ENCODE measurements around the gene ADGRG6.
"Not testable (repeated sequence)": the region's sequence is repeated elsewhere in the genome, so short reads cannot be mapped to it uniquely, and the experiment has no call there.

ADGRG6 gene

DNA sequence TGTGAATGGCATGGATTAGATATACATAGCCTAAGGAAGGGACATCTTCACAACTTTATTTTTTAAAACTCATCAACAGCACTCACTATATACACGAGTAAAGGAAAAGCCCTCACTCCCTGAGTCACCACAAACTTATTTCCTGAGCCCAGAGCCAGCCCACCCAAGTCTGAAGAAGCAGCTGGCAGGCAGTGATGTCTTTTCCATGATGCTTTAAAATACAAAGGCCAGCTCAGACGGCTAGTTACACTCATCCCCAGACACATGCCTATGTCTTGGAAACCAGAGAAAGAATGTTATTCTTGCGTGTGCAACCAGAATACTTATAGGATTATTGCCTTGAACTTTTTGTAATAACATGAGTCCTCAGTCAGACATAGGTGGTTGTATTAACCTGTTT, 114.4 kb downstream of the ADGRG6 start:
- no peak for DNase-seq

DNA sequence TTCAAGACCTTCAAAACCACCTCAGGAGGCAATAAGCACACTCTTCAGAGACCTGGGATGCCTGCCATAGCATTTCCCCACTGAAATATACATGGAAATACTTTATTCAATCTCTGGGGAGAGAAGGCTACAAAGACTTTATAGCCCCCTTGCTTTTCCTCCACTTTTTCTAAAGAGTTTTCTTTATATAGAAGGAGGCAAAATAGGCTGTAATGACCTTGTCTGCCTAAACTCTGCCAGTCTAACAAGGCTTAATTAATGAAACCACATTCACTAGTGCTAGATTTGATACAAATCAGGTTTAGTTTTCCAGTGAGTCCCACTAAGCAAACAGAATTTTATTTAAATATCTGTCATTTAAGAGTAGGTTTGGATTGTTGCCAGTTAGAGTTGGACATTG, 114.9 kb downstream of the ADGRG6 start:
- no peak for DNase-seq

DNA sequence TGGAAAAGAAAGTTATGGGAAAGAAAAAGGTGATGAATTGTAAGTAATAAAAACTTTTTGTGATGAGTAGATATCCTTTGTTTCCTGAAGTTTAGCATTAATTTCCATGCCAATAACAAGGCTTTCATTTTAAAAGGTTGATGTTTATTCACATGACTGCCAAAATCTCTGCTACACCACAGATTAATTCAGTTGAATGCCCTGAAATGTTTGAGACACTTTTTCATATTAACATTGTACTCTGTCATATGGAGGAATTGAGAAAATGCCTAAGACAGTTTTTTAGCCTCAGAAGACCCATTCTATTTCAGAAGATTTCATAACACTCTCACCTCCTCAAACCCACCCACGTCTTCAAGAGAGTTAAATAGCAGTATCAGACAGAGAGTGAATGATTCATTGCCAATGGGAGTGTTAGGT, 115.5 kb downstream of the ADGRG6 start:
- no peak for DNase-seq

DNA sequence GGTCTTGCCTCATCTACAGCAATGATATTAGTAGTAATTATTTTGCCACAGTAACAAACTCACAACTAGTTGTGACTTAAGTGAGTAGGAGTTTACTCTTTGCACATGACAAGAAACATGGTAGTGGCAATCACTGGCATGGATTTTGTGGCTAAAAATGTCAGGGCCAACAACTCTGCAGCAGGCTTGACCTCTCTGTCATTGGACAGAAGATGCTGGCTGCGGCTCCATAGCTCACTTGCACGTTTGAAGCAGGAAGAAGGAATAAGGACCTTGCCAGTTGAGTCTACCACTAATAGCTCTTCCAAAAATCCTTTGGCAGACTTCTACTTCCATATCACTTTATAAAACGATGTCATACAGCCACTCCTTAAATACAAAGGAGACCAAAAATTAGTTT, 117.3 kb downstream of the ADGRG6 start:
- no peak for DNase-seq

DNA sequence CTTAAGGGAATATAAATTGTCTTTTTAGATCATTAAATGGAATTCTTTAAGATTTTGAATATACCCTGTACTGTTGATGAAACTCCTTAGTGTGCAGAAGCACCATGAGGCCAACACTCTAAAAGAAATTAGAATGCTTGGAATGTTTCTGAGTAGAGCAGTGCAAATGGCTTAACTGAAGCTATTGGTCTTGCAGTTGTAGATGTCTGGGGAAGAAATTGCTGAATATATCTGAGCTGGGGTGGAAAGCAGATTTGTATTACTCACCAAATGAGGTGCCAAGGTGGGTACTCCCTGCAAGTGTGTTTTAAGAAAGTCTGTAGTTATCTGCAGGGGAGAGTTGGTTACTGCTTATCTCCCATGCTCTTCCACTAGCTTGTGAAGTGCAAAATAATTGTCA, 119.0 kb downstream of the ADGRG6 start:
- no peak for DNase-seq

DNA sequence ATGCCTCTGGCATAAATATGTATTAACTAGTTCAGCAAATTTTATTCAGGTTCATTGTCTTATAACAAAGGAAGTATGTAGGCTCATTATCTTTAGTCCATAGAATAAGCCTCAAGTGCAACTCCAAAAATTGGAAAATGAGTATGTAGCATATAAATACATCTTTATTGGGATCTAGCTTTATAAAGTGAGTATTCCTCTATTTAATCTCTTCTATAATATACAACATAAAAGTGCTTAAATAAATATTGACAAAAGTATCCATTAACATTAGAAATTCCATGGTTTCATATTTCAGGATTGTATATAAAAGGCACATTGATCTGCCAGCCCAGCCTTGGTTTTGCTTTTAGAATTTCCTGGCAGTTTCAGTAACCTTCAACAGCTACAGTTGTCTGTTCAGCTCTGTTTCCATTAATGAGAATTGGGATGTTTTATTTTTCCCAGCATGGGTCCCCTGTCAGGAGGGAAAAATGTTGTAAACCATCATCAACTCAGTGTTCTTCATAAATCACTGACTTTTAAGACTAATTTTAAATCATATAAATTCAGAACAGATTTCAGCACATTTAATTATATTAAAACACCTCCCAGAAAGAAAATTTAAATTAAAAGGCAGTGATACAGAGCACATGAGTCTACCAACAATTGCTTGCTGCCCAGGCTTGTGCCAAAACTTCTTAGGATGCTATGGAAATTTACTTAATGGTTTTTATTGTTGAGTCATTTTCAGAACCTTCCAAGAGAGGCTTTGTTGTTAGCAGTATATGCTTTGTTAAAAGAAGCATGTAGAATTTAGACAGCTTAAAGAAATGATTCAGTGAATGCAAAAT, 119.7 kb downstream of the ADGRG6 start:
- DNase-seq = no peak

DNA sequence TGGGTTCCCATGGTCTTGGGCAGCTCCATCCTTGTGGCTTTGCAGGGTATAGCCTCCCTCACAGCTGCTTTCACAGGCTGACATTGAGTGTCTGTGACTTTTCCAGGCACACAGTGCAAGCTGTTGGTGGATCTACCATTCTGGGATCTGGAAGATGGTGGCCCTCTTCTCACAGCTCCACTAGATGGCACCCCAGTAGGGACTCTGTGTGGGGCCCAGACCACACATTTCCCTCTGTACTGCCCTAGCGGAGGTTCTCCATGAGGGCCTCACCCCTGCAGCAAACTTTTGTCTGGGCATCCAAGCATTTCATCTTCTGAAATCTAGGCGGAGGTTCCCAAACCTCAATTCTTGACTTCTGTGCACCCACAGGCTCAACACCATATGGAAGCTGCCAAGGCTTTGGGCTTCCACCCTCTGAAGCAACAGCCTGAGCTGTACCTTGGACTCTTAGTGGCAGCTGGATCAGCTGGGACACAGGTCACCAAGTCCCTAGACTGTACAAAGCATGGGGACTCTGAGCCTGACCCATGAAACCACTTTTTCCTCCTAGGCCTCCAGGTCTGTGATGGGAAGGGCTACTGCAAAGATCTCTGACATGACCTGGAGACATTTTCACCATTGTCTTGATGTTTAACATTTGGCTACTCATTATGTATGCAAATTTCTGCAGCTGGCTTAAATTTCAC, 124.8 kb downstream of the ADGRG6 start:
- not testable (repeated sequence) for DNase-seq

DNA sequence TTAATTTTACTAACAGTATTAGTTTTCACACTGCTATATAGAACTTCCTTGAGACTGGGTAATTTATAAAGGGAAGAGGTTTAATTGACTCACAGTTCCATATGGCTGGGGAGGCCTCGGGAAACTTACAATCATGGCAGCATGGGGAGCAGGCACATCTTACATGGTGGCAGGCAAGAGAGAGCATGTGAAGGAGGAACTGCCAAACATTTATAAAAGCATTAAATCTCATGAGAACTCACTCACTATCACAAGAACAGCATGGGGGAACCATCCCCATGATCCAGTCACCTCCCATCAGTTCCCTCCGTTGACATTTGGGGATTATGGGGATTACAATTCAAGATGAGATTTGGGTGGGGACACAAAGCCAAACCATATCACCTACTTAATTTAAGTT, 126.7 kb downstream of the ADGRG6 start:
- not testable (repeated sequence) for DNase-seq

DNA sequence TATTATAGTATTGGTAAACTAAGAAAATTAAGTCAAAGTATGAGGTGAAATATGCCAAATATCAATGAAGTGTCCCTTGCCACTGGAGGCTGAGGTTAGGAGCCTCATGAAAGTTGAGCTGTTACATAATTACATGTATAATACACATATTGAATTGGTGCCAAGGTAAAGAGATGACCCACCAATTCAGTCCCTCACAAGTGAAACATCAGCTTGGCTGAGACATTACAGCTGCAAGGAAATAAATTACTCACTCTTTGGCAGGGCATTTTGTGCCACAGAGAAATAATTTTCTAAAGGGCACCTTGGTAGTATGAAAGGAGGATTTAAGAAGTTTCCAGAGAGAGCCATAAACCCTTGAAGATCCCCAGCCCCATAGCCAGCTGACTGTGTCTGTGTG, 127.4 kb downstream of the ADGRG6 start:
- no peak for DNase-seq

DNA sequence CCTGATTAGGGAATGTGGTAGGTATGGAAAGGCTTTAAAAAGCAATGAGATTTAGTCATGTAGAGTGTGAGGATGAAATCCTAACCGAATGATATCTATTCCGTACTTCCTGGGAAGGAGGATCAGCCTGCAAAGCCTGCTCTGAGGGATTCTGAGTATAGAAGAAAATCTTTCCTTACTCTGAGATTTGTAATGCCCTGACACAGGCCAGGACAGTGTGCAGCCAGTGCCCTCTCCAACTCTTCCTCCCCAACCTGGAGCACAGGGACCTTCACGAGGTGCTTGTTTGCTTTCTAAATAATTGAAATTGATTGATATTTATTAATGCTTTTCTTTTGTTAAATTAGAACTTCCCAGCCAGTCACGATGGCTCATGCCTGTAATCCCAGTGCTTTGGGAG, 131.6 kb downstream of the ADGRG6 start:
- DNase-seq = no peak

DNA sequence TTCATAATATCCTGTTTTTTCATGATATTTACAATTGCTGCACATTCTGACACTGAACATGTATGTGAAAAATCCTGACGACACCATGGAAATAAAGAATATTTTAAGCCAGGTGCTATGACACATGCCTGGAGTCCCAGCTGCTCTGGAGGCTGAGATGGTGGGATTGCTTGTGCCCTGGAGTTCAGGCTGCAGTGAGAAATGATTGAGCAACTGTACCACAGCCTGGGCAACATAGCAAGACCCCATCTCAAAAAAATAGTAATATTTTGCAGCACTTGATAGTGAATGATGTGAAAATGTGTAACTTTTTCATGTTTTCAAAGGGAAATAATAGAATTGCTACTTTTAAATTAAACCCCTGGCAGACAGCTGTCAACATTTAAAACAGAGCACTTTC, 137.1 kb downstream of the ADGRG6 start:
- no peak for DNase-seq

DNA sequence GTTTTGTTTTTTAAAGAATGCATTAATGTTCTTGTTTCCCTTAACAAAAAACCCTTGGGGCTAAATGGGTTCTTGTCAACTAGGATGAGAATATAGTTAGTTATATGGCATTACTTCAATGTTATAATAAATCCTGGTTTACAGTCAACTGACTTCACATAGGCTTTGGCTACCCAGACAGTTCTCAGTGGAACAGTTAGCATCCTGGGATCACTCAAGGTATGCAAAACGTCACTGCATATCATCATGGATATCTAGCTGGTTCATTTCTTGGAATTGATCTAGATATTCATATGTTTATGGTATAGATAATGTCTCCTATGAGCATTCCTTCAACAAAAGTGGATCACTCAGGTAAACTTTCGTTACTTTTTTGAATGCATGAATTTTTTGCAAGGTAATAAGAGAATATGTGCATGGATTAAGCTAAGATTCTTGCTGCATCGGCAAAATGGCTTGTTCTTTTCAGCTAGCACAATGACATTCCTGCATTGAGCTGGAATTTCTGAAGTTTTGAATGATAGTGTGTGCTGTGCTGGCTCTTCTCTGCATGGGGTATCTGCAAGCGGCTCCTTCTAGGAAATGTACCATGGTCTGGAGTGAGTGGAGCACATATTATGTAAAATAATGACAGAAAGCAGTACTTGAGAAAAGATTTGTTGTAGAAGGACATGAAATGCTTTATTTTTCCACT, 138.9 kb downstream of the ADGRG6 start:
- no peak for DNase-seq

DNA sequence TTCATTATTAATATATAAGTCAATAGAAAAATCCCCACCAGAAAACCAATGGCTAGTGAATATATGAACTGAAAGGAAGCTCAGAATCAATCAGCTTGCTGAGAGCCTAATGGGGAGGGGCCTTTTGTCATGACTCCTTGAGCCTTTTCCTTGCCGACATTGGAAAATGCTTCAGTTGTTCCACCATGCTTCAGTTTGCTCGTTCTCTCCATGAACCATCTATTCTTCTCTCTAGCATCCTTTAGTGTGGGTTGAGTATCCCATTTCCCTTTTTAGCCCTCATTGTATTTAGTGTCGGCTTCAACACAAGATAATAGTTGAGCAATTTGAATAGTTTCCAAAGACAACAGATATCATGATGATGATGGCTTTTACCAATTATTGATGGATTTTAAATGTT, 139.9 kb downstream of the ADGRG6 start:
- DNase-seq = no peak

DNA sequence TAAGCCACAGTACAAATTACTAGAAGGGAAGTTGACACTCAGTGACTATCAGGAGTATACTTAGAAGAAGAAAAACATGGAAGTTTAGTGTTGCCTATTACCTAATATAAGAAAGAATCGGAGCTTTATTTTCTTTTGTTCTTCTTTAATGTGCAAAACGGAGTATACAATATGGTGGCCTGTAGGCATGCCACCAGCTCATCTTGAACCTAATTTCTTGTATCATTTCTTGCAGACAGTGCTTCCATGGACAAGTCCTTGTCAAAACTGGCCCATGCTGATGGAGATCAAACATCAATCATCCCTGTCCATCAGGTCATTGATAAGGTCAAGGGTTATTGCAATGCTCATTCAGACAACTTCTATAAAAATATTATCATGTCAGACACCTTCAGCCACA, 141.3 kb downstream of the ADGRG6 start:
- DNase-seq = no peak

DNA sequence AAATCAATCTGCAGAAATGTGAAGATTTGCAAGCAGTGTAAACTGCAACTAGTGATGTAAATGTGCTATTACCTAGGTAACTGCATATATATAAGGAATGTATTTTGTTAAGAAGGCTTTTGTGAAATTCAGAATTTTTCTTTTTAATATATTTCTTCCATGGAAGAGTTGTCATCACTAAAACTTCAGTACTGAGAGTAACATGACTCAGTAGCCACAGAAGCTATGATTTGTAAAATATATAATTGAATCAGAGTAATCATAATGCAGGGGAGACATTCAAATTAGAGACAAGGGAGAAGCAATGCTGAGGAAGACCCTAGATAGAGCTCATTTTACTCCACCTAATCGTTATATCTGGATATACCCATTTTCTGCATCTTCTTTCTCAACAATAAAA, 141.7 kb downstream of the ADGRG6 start:
- DNase-seq = no peak

DNA sequence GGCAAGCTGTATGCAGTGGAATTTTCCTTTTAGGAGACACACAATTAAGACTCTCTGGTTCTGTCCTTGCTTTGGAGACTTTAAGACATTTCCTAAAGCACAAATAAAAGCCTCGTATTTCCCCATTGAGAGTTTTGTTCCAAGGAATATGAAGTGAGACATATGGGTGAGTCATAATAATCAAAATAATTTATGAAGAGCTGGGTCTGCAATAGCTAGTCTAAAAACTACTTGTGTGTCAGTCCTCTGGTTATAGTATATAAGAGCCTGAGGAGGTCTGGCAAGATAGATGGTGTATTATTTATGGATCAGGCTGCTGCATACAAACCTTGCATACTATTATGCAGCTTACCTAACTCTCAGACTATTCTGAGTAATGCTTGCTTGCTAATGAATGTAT, 142.6 kb downstream of the ADGRG6 start:
- no peak for DNase-seq

DNA sequence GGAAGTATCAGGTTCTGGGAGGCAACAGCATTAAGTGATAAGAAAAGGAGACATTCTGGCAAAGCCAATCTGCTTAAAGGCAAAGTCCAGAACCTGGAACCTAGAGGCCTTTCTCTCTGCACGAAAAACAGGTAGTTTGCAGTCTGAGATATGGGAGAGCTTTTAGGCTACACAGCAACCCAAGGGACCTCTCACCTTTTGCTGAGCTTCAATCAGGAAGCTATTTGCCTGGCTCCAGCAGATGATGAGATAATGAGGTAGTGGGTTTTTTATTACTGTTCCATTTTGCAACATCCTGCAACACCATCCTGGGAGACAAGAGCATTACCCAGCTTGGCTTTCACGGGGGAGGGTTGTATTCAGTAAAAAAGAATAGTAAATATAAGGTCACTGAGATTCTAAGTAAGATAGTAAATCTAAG, 143.1 kb downstream of the ADGRG6 start:
- DNase-seq = no peak

DNA sequence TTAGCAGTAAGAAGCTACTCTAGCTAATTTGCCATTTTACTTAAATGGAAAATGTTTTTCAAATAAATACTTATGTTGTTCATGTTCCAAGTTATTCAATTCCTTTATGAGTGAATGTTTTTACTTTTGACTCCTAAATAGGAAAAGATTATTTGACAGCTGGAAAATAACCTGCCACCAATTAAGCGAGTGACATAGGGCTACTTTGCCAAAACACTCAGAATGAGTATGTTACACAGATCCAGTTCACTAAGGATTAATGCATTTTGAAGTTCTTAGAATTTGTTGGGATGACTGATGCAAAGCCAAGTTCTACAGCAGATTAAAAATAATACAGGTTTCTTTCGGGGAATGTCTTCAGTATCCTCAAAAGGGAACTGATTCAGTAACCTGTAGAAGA, 144.4 kb downstream of the ADGRG6 start:
- no peak for DNase-seq

DNA sequence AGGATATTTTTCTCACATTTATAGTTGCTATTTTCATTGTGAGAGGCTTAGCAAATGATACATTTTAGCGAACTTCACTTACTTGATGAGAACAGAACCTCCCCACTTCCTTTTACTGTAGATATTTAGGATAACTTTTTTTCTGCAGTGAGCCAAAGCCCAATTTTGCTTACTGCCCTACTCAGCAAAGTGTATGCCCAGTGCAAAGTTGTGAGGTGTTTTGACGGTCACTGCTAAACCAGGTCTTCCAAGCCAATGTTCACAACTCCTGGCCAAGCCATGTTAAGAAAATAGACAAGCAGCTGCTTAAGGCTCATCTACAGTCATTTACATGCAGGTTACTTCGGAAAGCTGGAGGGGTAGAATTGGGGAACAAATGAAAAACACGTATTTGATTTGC, 144.8 kb downstream of the ADGRG6 start:
- DNase-seq = no peak

DNA sequence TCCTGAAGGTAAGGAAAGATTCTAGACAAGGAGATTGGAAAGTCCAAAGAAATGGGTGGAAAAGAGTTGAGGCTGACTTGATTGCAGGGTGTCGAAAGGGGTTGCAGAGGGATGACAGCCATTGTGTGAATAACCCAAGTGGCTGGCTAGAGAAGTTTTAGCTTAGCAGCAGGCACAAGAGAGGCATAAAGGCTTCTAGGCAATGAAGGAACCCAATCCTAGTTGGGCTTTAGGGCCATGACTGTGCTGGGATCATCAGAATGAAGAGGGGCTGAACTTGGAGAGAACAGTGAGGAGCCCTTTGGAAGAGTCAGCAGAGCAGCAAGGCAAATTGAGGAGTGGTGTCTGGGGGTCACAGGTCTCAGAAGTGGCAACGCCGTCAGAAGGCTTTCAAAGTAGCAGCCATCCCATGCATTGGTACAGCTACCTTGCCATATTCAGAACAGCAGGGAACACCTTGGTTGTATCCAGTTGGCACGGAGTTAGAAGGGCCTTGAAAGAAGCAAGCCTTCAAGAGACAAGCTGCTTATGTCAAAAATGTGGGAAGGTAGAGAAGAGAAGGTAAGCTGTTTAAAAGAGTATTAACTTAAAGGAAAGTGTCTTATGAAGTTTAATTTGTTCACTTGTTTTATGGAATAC, 146.4 kb downstream of the ADGRG6 start:
- no peak for DNase-seq

DNA sequence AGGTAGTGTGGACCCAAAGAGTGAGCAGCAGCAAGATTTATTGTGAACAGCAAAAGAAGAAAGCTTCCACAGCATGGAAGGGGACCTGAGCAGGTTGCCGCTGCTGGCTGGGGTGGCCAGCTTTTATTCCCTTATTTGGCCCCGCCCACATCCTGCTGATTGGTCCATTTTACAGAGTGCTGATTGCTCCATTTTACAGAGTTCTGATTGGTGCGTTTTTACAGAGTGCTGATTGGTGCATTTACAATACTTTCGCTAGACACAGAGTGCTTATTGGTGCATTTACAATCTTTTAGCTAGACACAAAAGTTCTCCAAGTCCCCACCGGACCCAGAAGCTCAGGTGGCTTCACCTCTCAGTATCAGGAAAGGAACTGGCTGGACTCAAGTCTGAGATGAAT, 149.0 kb downstream of the ADGRG6 start:
- DNase-seq = not testable (repeated sequence)

DNA sequence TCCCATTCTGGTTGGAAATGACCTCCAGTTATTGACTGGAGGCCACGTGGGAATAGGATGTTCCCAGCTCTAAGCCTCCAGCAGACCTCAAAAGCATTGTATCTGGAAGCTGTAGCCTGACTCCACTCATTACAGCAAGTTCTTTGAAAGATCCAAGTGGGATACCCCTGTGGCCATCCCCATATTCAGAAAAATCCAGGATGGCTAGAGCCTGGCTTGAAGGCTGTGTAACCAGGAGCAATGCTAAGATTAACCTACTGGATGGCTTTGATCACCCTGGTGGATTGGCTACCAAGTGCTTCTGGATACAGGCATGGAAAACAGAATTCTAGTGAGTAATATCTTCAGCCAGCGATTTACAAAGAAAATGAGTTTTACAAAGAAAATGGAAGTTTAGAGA, 151.2 kb downstream of the ADGRG6 start:
- no peak for DNase-seq

DNA sequence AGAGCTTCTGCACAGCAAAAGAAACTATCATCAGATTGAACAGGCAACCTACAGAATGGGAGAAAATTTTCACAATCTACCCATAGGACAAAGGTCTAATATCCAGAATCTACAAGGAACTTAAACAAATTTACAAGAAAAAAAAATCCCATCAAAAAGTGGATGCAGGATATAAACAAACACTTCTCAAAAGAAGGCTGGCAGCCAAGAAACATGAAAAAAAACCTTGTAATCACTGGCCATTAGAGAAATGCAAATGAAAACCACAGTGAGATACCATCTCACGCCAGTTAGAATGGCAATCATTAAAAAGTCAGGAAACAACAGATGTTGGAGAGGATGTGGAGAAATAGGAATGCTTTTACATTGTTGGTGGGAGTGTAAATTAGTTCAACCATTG, 152.4 kb downstream of the ADGRG6 start:
- DNase-seq = not testable (repeated sequence)

All from NCI-H2107 (cell line).